ENCODE results near the gene RHOBTB3.
A peak's percentile ranks its signal among the peaks of the same experiment; 100 is the strongest.
"Not testable (repeated sequence)": the region's sequence is repeated elsewhere in the genome, so short reads cannot be mapped to it uniquely, and the experiment has no call there.

The RHOBTB3 gene

DNA sequence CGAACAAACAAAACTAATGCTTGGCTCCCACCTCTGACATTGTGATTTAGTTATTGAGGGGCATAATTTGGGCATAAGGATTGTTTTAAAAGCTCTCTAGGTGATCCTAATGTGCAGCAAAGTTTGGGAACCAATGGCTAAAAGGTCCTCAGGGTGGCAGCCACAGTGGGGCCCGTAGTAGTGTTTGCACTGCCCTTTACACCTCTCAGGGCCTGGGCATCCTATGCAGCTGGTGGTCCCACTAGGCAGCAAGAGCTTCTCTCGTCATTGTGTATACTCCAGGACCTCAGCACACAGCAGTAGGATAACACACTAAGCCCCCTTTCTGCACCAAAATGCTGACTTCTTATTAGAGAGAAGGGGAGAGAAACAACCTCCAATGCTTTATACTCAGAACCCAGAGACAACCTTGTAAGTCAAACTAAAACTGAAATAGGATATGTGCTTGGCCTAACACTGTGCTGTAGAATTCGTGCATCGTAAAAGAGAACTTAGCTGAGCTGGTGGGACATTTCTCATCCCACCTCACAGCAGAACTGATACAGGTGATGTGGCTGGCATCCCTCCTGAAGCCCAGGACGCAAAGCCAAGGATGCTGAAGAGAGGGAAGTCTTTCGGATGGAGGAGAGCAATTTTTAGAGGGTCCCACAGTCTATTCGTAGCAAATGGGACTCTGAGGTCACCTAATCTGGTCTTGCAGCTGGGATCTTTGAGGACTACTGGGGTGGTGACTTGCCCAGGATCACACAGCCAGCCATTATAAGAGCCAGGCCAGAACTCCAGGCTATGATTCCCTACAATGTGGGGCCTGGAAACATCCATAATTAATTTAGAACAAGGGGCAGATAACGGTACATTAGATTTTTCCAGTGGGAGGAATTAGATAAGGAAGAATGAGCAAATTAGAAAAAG is 90.2 kb downstream of the RHOBTB3 start:
- no peak for DNase-seq (ENCODE audit: low spot score)

DNA sequence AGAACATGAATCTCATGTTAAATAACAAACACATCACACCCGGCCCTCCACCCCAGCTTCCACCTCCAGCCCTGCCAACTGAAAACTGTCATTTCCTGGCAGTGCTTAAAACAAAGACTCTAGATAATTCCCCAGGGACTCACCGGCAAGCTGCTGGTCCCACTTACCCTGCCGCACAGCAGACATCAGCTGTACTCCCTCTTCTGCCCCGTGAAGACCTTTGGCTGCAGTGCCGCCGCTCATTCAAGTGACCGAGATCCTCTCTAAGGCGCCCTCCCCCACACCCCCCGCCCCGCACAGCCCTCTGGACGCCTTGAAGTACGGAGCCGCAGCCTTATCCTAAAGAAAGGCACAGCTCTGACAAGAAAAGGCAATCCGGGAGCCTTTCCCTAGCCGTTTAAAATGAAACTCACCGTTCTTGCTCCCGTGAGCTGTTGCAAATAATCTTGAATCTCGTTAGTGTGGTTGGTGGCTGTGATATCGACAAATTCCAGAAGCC is 91.0 kb downstream of the RHOBTB3 start:
- DNase-seq (ENCODE audit: low spot score), result no peak

GRCh38 chr5:95822542-95823181 is 91.5 kb downstream of the RHOBTB3 start, which contains the start of gene GLRX:
TSS of gene GLRX (minus strand) at chr5:95822726. CDS start at chr5:95822662, 64 bp downstream.
- DNase-seq (ENCODE audit: low spot score), result peak; percentile 87

DNA sequence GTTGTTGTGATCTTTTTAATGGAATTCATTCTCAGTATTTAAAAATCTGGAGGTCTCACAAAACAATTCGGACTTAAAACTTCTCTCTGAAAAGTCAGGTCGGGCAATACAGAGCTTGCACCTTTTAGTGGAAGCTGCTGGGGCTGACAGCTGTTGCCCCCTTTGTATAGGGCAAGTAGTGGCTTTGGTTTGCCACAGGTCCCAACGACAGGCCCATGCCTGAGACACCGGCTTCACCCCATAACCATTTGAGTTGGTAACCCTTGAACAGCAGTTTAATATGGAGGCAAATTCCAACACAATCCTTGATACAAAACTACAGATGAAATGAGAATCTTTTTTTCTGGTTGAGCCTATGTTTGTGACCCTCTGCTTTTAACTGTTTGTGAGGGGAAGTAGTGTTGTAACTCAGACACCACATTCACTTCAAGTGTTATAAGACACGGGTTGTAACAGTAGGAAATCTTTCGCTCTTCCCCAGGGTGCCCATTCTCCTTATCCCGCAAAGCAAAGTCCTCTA is 92.1 kb downstream of the RHOBTB3 start:
- DNase-seq (ENCODE audit: low spot score), result no peak

- DNase-seq (ENCODE audit: low spot score), result no peak
Measured at GRCh38 chr5:95823738-95824609, 92.8 kb downstream of the RHOBTB3 start.

- no peak for DNase-seq (ENCODE audit: low spot score)
Measured at GRCh38 chr5:95824747-95825146, 93.6 kb downstream of the RHOBTB3 start.

DNA sequence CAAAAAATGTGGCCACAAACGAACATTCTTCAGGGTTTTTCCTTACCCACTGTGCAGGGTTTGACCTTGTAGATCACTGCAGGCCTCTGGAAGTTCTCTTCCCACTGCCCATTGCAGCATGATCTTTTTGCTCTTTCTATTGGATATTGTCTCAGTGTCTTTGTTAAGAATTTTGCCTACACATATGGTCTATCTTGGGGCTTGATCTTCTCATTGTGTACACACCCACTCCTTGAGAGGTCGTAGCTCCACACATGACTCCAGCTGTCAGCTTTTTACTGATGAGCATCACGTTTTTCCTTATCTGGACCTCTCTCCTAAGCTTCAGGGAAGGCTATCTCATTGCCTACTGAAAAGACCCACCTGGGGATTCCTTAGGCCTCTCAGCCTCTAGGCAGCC is 94.4 kb downstream of the RHOBTB3 start:
- no peak for DNase-seq (ENCODE audit: low spot score)

DNA sequence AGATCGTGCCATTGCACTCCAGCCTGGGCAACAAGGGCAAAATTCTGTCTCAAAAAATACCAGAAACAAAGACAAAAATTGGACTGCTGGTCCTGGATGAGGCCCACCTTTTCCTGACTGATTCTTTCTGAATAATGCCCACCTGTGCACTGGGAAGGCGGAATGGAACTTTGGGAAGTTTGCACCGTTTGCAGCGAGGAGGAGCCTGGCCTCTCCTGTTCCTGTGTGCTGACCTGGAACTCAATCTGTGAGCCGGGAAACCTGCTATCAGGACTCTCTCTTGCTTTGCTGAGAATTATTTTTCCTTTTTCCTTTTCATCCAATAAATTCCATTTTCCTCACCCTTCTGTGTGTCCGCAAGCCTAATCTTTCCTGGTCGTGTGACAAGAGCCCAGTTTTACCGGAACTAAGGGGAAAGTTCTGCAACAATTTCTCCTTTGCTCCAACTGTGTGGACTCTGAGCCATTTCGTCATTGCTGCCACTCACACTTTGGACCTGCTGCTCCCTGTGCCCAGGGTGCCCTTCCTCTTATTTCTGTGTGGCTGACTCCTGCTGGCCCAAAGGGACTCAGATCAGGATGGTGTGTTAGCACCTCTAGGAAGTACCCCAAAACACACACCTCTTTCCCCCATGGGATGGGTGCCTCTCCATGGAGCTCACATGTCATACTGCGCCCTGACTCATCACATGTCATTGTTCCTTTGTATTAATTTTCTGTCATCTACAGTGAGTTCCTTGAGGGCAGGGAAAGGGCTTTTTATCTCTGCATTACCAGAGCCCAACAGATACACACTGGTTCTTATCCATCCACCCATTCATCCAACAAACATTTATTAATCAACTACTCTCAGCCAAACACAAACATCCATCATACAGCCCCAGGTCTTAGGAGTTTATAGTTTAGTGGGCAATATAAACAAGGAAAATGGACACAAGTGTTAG is 96.1 kb downstream of the RHOBTB3 start:
- DNase-seq (ENCODE audit: low spot score), result no peak

DNA sequence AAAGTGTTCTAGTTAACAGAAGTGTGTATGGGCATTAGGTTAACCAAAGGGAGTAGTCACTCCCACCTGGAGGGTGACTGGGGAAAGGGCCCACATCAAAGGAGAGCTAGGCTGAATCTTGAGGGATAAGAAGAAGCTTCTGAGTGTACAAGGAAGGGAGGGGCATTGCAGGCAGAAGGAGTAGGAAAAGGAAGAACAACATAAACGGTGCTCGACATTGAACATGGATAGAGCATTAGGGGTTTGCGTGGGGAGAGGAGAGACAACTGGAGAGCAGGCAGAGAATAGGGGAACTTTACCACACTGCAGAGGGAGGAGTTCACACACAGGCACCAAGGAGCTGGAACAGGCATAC is 96.7 kb downstream of the RHOBTB3 start:
- no peak for DNase-seq (ENCODE audit: low spot score)

GRCh38 chr5:95830226-95830625 is 99.1 kb downstream of the RHOBTB3 start:
- DNase-seq (ENCODE audit: low spot score), result no peak

DNA sequence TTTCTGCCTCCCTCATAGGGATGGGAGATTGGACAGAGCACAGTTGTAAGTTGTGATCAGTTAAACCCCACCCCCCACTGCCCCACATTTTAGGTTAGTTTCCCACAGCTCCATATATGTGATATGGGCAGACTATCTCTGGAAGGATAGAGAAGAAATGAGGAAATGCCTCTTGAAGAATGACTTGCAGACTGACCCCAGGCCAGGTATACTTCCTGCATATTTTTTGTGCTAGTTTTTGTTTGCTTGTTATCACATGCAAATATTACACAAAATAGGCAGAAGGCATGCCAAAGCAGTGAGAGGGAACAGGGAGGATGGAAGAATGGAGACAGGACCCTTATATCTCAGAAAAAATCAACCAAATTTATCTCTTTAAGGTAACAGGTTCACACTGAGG is 101.5 kb downstream of the RHOBTB3 start:
- DNase-seq (ENCODE audit: low spot score), result no peak

DNA sequence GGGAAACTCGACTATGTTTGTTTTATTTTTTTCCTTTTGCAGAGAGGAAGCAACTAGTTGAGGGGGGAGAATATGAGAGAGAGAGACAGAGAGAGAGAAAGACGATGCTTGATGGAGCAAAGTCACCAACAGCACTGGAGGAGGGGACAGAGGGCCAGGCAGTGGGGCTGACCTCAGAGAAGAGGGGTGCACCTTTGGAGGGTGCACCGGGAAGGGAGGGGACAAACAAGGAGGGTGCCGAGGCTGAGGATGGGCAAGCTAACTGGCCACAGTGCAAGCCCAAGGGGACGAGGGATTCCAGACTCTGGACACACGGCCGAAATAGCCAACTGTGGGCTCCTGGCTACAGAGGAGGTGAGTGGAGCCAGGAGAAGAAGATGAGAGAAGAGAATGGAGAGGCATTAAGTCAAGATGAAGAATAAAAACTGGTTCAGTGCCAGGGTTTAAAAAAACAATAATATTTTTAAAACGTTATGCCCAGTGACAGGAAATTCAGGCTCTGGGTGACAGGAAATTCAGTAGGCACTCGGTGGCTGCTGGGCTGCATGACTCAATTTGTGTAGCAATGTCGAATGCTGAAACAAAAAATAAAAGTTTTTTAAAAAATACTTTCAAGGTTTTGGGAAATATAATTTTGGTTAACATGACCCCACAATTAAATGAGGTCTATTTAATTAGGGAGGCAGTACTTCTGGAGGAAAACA is 104.7 kb downstream of the RHOBTB3 start:
- DNase-seq (ENCODE audit: low spot score), result no peak

DNA sequence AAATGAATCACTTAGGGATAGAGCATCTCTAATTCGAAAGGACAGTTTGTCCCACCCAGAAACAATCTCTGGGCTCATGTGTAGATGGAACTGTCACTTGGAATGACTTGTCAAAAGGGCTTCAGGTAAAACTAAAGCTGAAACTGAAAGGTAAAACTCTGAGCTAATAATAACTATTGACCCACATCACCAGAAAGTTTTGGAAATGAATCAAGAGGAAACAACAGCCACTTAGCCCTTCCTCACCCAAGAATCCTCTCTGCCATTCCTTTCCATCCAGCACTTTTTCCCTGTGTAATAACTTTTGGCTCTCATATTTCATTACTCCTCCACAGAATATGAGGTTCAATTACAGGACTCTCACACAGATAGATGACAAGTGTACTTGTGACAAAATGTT is 105.4 kb downstream of the RHOBTB3 start:
- DNase-seq (ENCODE audit: low spot score), result no peak

GRCh38 chr5:95836971-95837370 is 105.8 kb downstream of the RHOBTB3 start:
- not testable (repeated sequence) for DNase-seq (ENCODE audit: low spot score)

- DNase-seq (ENCODE audit: low spot score), result no peak
Measured at GRCh38 chr5:95837492-95837891, 106.4 kb downstream of the RHOBTB3 start.

GRCh38 chr5:95838001-95838520 is 106.9 kb downstream of the RHOBTB3 start:
- DNase-seq (ENCODE audit: low spot score), result peak; percentile 85

- no peak for DNase-seq (ENCODE audit: low spot score)
Measured at GRCh38 chr5:95838556-95838955, 107.4 kb downstream of the RHOBTB3 start.

DNA sequence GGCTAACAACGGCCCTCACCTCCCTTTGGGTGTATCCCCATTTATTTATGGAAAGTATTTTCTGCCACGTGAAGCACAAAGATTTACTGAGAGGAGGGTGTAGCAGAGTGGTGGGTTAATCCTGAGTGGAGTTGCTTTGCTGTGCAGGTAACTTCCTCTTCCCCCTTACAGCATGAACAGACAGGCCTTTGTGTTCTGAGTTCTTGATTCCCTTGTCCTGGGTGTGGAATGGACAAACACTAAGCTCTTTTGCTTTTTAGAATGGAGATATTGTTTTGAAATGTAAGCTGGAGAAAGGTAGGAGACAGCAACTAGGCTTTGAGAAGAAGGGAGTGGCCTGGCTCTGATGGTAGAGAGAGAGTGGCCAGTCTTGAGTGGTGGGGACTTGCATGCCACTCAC is 108.5 kb downstream of the RHOBTB3 start:
- no peak for DNase-seq (ENCODE audit: low spot score)

DNA sequence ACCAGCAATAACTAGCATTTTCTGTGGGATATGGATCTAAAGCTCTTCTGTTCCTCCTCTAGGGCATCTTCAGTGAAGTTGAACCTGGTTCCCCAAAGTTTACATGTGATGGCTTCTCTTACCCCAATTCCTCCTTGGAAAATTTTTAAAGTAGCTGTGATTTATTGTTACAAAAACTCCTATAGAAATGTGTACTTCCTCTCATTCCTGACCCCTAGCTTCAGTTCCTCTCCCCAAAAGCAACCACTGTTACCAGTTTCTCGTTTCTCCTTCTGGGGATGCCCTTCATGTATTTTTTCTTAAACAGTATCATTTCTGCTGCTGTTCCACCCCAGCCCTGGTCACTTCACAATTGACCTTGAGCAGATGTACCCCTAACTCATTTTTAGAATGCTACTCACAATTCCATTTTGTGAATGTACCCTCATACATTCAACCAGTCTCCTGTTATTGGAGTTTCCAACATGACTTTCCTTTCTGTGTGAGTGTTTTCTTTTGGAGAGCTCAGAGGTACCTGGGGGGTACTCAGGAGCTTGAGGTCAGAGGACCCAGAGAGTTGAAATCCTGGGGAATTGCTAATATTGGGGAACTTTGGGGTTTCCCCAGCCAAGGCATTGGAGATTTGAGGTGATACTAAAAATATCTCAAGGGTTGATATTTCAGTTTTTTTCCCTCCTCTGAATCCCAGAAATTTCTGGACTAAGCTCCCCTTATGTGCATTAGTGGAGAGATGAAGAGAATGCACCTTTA is 110.0 kb downstream of the RHOBTB3 start:
- DNase-seq (ENCODE audit: low spot score), result no peak
